Stimulated activated CD8-positive, alpha-beta memory T cell treated with anti-CD3 and anti-CD28 coated beads, Interleukin-12 subunit alpha, Interleukin-12 subunit beta, amount 100 ng/mL, for 24 hours (primary cell): Measurements from ENCODE around the gene SEZ6L.

Source experiments
- DNase-seq: peaks from one replicate; pipeline ENCODE4 v3.0.0-alpha.2; 2020; ENCODE audit errors: extremely low read depth

Gene SEZ6L

DNA sequence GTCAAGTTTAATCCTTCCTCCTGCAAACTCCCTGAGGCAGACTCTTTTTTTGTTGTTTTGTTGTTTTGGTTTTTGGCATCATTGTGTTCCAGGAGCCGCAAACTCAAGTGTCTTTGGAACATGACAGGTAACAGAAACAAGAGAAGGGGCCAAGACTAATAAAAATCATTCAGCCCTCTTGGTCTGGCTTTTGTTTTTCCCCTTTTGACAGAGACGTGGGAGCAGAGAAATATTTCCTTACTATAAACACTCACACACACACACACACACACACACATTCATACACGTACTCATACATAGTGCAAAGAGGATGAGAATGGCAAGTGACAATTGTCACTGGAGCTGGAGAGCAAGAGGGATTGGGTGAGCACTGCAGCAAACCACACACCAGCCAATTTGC is 249.4 kb downstream of the SEZ6L start:
- no peak for DNase-seq

DNA sequence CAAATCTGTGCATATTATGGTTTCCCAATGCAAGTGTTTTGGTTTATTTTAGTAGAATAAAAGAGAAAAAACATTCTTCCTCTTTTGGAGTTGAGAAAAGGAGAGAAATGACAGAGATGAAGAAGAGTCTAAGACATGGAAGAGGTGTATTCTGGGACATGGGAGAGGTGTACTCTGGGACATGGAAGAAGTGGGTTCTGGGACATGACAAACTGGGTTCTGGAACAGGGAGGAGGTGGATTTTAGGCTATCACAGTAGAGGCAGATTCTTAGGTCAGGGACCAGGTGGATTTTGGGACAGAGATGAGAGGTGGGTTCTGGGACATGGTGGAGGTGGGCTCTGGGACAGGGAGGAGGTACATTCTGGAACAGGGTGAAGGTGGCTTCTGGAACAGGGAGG is 257.7 kb downstream of the SEZ6L start:
- DNase-seq = no peak

DNA sequence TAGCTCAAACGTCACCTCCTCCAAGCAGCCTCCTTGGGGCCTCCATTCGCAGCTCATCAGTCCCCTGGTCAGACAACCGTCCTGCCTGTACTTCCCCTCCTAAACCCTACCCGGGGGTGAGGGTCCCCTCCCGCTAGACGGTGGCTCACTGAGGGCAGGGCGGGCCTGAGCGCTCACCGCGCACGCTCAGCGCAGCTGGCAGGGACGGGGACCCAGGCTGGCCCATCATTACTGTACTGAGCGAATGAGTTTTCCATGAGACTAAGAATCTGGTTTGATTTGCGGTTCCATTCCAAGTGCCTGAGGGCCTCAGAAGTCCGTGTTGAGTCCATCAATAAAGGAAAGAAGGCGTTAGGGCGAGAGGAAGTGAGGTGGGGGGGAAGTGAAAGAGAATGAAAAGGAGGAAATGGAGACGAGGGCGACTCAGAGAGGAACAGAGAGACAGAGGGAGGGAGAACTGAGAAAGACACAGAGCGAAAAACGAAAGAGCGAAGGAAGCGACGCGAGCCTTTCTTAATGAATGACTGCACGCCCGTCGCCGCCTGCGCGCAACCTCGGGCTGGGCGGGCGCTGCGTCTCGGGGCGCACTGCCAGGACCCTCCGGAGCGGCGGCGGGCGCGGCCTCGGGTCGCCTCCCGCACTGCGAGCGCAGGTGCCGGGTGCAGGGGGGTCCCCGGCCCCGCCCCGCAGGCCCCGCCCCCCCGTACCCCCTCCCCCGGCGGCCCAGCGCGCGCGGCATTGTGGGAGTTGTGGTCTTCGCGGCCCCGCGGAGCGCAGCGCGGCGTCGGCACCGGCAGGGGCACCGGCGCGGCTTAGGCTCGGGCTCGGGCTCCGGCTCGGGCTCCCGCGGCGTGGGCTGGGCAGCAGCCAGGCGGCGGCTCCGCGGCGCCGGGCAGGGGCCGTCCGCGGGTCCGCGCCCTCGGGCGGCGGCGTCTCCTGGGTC is 259.5 kb downstream of the SEZ6L start, which contains the start of gene ASPHD2:
ASPHD2 (plus strand) TSS at position 746 of the 943 bp plus-strand sequence. CDS start 4,356 bp downstream, outside the sequence.
- peak; percentile 51 for DNase-seq

DNA sequence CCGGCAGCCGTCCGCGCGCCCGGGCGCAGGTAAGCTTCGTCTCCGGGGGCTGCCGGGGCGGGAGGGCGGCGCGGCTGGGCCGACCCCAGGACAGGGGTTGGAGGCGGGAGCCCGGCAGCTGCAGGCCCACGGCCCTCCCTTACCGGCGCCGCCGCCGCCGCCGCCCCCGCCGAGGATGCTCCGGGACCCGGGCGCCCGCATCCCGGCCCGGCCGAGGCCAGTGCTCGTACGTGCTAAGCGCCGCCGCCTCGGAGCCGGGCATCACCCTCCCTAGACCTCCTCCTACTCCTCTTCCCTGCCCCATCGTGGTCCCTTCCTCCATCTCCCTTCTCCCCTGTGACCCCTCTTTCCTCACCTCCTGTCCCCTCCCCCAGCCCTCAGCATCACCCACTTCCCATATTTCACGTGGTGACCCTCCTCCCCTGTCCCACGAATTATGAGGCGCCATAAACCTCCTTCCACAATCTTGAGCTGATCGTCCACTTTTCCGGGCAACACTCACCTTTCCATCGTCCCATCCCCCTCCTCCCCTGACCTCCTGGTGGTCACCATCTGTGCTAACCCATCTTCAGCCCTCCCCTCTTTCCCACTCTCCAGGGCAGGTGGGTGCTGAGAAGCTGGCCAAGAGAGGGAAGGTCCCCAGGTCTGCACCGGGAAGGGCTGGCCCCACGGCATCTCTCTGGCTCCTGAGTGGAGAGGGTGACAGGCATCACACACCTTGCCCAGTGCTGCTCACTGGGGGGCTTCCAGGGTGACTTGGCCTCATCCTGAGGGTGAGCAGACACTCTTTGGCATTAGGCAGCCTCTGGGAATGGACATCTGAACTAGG is 260.4 kb downstream of the SEZ6L start:
- DNase-seq = no peak

- DNase-seq = no peak
These were observed 261.3 kb downstream of the SEZ6L start for GRCh38 chr22:26430600-26430999.

- no peak for DNase-seq
These were observed 262.2 kb downstream of the SEZ6L start for GRCh38 chr22:26431261-26431995.

- DNase-seq = no peak
These were observed 263.5 kb downstream of the SEZ6L start for GRCh38 chr22:26432619-26433311.
